NT2/D1 (cell line): ENCODE data around the gene PTPN22.

Experiments
- DNase-seq: peaks from one replicate; pipeline ENCODE4 v3.0.0-alpha.2; 2011; ENCODE audit warnings: low read depth, low spot score
- H3K27me3 ChIP-seq: 2 replicates; pipeline ENCODE4 v1.6.0; 2011; ENCODE audit warnings: mild to moderate bottlenecking; ENCODE audit not compliant: insufficient read length, insufficient read depth
- H3K36me3 ChIP-seq: 2 replicates; pipeline ENCODE4 v1.6.1; 2011; ENCODE audit warnings: mild to moderate bottlenecking, low read length, mixed read lengths; ENCODE audit not compliant: insufficient read depth, insufficient read length
- H3K4me1 ChIP-seq: 2 replicates; pipeline ENCODE4 v1.5.1; 2011; ENCODE audit not compliant: insufficient read depth, insufficient read length
- H3K4me3 ChIP-seq: 2 replicates; pipeline ENCODE4 v1.5.1; 2011; ENCODE audit warnings: low read depth; ENCODE audit not compliant: insufficient read length
- H3K9ac ChIP-seq: 2 replicates; pipeline ENCODE4 v1.6.0; 2011; ENCODE audit warnings: low read depth; ENCODE audit not compliant: insufficient read length
- H3K9me3 ChIP-seq: 2 replicates; pipeline ENCODE4 v1.5.1; 2011; ENCODE audit warnings: mild to moderate bottlenecking, low read length; ENCODE audit not compliant: insufficient read depth
- SUZ12 ChIP-seq: IDR thresholded peaks from 2 replicates; pipeline ENCODE4 v1.6.1; 2011; ENCODE audit not compliant: insufficient read length, insufficient read depth; ENCODE audit errors: extremely low read depth
- YY1 ChIP-seq: IDR thresholded peaks from 2 replicates; pipeline ENCODE4 v1.6.1; 2011; ENCODE audit not compliant: insufficient read length, insufficient read depth
- ZNF274 ChIP-seq: IDR thresholded peaks from 2 replicates; pipeline ENCODE4 v1.6.1; 2011; ENCODE audit warnings: mild to moderate bottlenecking, low read depth, low read length

The PTPN22 gene

GRCh38 chr1:113870778-113871177 lies 734 bp downstream of the PTPN22 start:
- no peaks in the 10 kb centered on the region for H3K9me3 ChIP-seq
- H3K4me1 ChIP-seq = no peaks in the 10 kb centered on the region
- TF ChIP-seq SUZ12 = no peak
- TF ChIP-seq YY1 = no peak
- TF ChIP-seq ZNF274 = no peak
- H3K4me3 ChIP-seq = no peak overlapping the region
- H3K36me3 ChIP-seq = no peaks in the 10 kb centered on the region
- no peak for DNase-seq
- H3K9ac ChIP-seq = no peak overlapping the region
- H3K27me3 ChIP-seq = no peaks in the 10 kb centered on the region

GRCh38 chr1:113868387-113869083 lies 3.0 kb downstream of the PTPN22 start:
- H3K9me3 ChIP-seq = no peaks in the 10 kb centered on the region
- H3K4me3 ChIP-seq = no peak overlapping the region
- H3K36me3 ChIP-seq = no peaks in the 10 kb centered on the region
- H3K4me1 ChIP-seq = no peaks in the 10 kb centered on the region
- no peak for DNase-seq
- H3K9ac ChIP-seq = no peak overlapping the region
- TF ChIP-seq ZNF274 (no peak), YY1 (no peak), SUZ12 (no peak)
- no peaks in the 10 kb centered on the region for H3K27me3 ChIP-seq

DNA sequence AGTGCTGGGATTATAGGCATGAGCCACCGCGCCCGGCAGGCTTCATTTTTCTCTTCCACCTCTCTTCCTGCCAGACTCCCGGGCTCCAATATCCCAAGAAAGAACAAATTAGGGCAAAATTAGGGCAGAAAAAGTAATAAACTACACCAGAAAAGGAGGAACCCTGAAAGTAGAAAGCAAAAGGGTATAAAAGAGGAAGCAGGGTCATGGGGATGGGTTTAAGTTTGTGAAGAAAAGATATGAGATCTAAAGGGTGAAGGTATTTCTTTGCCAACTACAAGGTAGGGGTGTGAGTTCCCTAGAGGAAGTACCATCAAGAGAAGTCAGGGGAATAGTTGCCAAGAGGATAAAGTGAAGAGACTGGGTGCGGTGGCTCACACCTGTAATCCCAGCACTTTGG lies 9.9 kb downstream of the PTPN22 start:
- no peak for TF ChIP-seq SUZ12
- no peaks in the 10 kb centered on the region for H3K27me3 ChIP-seq
- no peaks in the 10 kb centered on the region for H3K4me1 ChIP-seq
- H3K36me3 ChIP-seq = no peaks in the 10 kb centered on the region
- no peak for DNase-seq
- H3K4me3 ChIP-seq = no peak overlapping the region
- no peak overlapping the region for H3K9ac ChIP-seq
- no peaks in the 10 kb centered on the region for H3K9me3 ChIP-seq

DNA sequence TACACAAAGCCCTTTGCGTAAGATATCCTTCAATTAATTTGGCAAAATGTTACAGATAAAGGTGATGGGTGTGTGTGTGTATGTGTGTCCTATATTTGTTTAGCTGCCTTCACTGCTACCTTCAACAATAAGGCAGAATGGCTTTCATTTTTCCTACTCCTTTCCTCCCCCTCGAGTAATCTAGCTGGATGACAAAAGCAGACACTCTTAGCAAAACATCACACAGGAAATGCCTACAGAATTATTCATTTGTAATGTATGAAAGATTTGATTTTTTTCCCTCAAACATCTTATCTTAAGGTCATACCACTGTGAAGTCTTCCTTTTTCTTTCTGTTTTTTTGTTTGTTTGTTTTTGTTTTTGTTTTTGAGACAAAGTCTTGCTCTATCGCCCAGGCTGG lies 10.6 kb downstream of the PTPN22 start:
- no peak for DNase-seq
- Histone ChIP-seq H3K9ac (no peak overlapping the region), H3K36me3 (no peaks in the 10 kb centered on the region), H3K4me3 (no peak overlapping the region), H3K27me3 (no peaks in the 10 kb centered on the region), H3K4me1 (no peaks in the 10 kb centered on the region), H3K9me3 (no peaks in the 10 kb centered on the region)
- no peak for TF ChIP-seq ZNF274
- no peak for TF ChIP-seq YY1
- TF ChIP-seq SUZ12 = no peak

GRCh38 chr1:113859478-113860175 lies 11.9 kb downstream of the PTPN22 start:
- DNase-seq = no peak
- TF ChIP-seq ZNF274 (no peak), SUZ12 (no peak), YY1 (no peak)
- Histone ChIP-seq H3K27me3 (no peaks in the 10 kb centered on the region), H3K4me3 (no peak overlapping the region), H3K4me1 (no peaks in the 10 kb centered on the region), H3K36me3 (no peaks in the 10 kb centered on the region), H3K9me3 (no peaks in the 10 kb centered on the region), H3K9ac (no peak overlapping the region)

DNA sequence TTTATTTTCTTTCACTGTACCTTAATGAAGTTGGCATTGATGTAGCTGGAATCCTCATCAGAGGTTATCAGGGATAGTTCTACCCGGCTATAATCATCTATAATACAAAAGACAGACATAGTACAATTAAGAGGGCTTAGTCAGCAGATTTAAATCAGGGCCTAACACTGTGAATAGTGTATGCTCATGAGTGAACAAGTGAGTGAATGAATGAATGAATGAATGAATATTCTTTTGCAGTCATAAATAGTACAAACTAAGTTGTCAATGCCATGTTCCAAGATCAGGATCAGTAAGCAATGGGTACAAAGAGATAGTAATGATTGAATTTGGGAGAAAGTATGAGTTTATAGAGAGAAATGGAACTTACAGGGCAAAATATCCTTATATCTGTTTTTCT lies 12.5 kb downstream of the PTPN22 start:
- no peak overlapping the region for H3K9ac ChIP-seq
- no peaks in the 10 kb centered on the region for H3K27me3 ChIP-seq
- no peak for DNase-seq
- H3K36me3 ChIP-seq = no peaks in the 10 kb centered on the region
- H3K9me3 ChIP-seq = no peaks in the 10 kb centered on the region
- no peak overlapping the region for H3K4me3 ChIP-seq
- no peak for TF ChIP-seq ZNF274
- TF ChIP-seq SUZ12 = no peak
- no peak for TF ChIP-seq YY1
- H3K4me1 ChIP-seq = no peaks in the 10 kb centered on the region

- Histone ChIP-seq H3K36me3 (no peaks in the 10 kb centered on the region), H3K27me3 (no peaks in the 10 kb centered on the region), H3K4me3 (no peak overlapping the region), H3K4me1 (no peaks in the 10 kb centered on the region), H3K9ac (no peak overlapping the region), H3K9me3 (no peaks in the 10 kb centered on the region)
- DNase-seq = no peak
- TF ChIP-seq ZNF274 = no peak
- no peak for TF ChIP-seq YY1
- TF ChIP-seq SUZ12 = no peak
Observed at GRCh38 chr1:113858418-113858817, 13.1 kb downstream of the PTPN22 start.
